GM12878 (cell line): Measurements from ENCODE around the gene WASF2. TPM values are rescaled to one million over a fixed set of nuclear protein-coding genes. Genes with fewer than 3 reads are reported as not detected.

Experiments
- CBX3 ChIP-seq: fragments of 200-600 bp; sonication (generic); IDR thresholded peaks from 2 replicates; pipeline ENCODE4 v1.6.1; 2016; ENCODE audit warnings: low read depth, borderline replicate concordance
- CBX5 ChIP-seq: sonication (generic); IDR thresholded peaks from 2 replicates; pipeline ENCODE4 v1.6.1; 2016; ENCODE audit warnings: low read depth, moderate library complexity, mild to moderate bottlenecking, inconsistent platforms
- CEBPB ChIP-seq, 2 experiments: fragments of 150-350 bp in 1 of 2; IDR thresholded peaks; 2 replicates each; pipeline ENCODE4 v1.6.1; 2012 to 2014; ENCODE audit warnings: low read depth in 2 of 2, low read length in 2 of 2, borderline replicate concordance in 1 of 2, inconsistent platforms in 1 of 2
- CHD2 ChIP-seq: IDR thresholded peaks from 2 replicates; pipeline ENCODE4 v1.6.1; 2011; ENCODE audit warnings: low read depth, low read length, improper control_type of control experiment, borderline replicate concordance
- CTCF ChIP-seq, 3 experiments: IDR thresholded peaks in 2 of 3; conservative IDR thresholded peaks in 1 of 3; 2 replicates each; pipeline ENCODE4 v1.5.1; 2011; ENCODE audit warnings: low read depth in 3 of 3, low read length in 3 of 3, mild to moderate bottlenecking in 3 of 3, control low read depth in 2 of 3, moderate library complexity in 2 of 3, inconsistent platforms in 1 of 3, mixed read lengths in 1 of 3; ENCODE audit not compliant: control insufficient read depth in 2 of 3, insufficient read depth in 1 of 3; ENCODE audit errors: extremely low read depth in 1 of 3
- EED ChIP-seq: sonication (generic); IDR thresholded peaks from 2 replicates; pipeline ENCODE4 v1.6.1; 2016; ENCODE audit warnings: antibody characterized with exemption, low read depth
- HDAC2 ChIP-seq: fragments of 200-600 bp; sonication (generic); IDR thresholded peaks from 2 replicates; pipeline ENCODE4 v1.6.1; 2017
- HSF1 ChIP-seq: fragments of 150-350 bp; IDR thresholded peaks from 2 replicates; pipeline ENCODE4 v1.6.1; 2014; ENCODE audit warnings: mild to moderate bottlenecking, low read depth, low read length
- LARP7 ChIP-seq: fragments of 450-650 bp; IDR thresholded peaks from 2 replicates; pipeline ENCODE4 v1.6.1; 2017; ENCODE audit warnings: mild to moderate bottlenecking
- NFYA ChIP-seq: IDR thresholded peaks from 2 replicates; pipeline ENCODE4 v1.6.1; 2011; ENCODE audit warnings: low read depth, mild to moderate bottlenecking, low read length, improper control_type of control experiment, borderline replicate concordance
- NR2F1 ChIP-seq: fragments of 450-650 bp; conservative IDR thresholded peaks from 2 replicates; pipeline ENCODE4 v1.6.1; 2017; ENCODE audit warnings: mild to moderate bottlenecking
- PAX8 ChIP-seq: fragments of 450-650 bp; IDR thresholded peaks from 2 replicates; pipeline ENCODE4 v1.6.1; 2017; ENCODE audit warnings: mild to moderate bottlenecking, moderate library complexity
- PKNOX1 ChIP-seq: fragments of 450-650 bp; IDR thresholded peaks from 2 replicates; pipeline ENCODE4 v1.6.1; 2016; ENCODE audit warnings: mild to moderate bottlenecking
- RELB ChIP-seq: fragments of 450-650 bp; IDR thresholded peaks from 2 replicates; pipeline ENCODE4 v1.6.1; 2017; ENCODE audit warnings: low read depth, mild to moderate bottlenecking, moderate library complexity
- SIX5 ChIP-seq: IDR thresholded peaks from 2 replicates; pipeline ENCODE4 v1.6.1; 2011; ENCODE audit warnings: mild to moderate bottlenecking, low read depth, low read length, moderate library complexity; ENCODE audit not compliant: severe bottlenecking
- SREBF2 ChIP-seq: IDR thresholded peaks from 2 replicates; pipeline ENCODE4 v1.6.1; 2012; ENCODE audit warnings: mild to moderate bottlenecking, low read length
- STAT3 ChIP-seq: IDR thresholded peaks from 2 replicates; pipeline ENCODE4 v1.6.1; 2011; ENCODE audit warnings: low read depth, low read length, improper control_type of control experiment
- TBL1XR1 ChIP-seq: IDR thresholded peaks from 2 replicates; pipeline ENCODE4 v1.6.1; 2012; ENCODE audit warnings: low read depth, low read length, improper control_type of control experiment
- TCF12 ChIP-seq: IDR thresholded peaks from 2 replicates; pipeline ENCODE4 v1.6.1; 2011; ENCODE audit warnings: low read depth, mild to moderate bottlenecking, low read length
- USF2 ChIP-seq: IDR thresholded peaks from 2 replicates; pipeline ENCODE4 v1.6.1; 2011; ENCODE audit warnings: low read depth, low read length, improper control_type of control experiment, borderline replicate concordance
- ZBED1 ChIP-seq: IDR thresholded peaks from 2 replicates; pipeline ENCODE4 v1.6.1; 2016; ENCODE audit warnings: borderline replicate concordance
- ZNF24 ChIP-seq: fragments of 450-650 bp; IDR thresholded peaks from 2 replicates; pipeline ENCODE4 v1.6.1; 2017; ENCODE audit warnings: antibody characterized with exemption, mild to moderate bottlenecking
- ZZZ3 ChIP-seq: IDR thresholded peaks from 2 replicates; pipeline ENCODE4 v1.6.1; 2011; ENCODE audit warnings: low read depth; ENCODE audit not compliant: control insufficient read depth, insufficient read length
- polyA plus RNA-seq, 11 experiments: library from polyadenylated mRNA; depleted of rRNA in 4 of 11; unstranded in 6 of 11; stranded (reverse) in 5 of 11; fragments of >200 nt; fragmentation: Nextera tagmentation in 4 of 11; fragmentation: Illumina TruSeq in 1 of 11; extraction: Ambion mirVana in 4 of 11; extraction: Trizol in 1 of 11; gene quantifications; 1 replicate in 1 of 11; 2 replicates in 10 of 11; pipeline versions ENCODE4 v1.2.1 to v1.2.3, GENCODE V29; 2011 to 2016; ENCODE audit warnings: inconsistent platforms in 2 of 11, missing spikeins in 2 of 11, low read depth in 1 of 11
- total RNA-seq, 4 experiments: library from RNA; depleted of rRNA in 3 of 4; stranded (reverse); fragments of >200 nt in 3 of 4; fragmentation: Illumina TruSeq in 1 of 4; extraction: Trizol in 1 of 4; gene quantifications; 2 replicates each; pipeline versions ENCODE4 v1.2.1 to v1.2.3, GENCODE V29; 2013 to 2021

Gene WASF2
- total and polyA plus RNA-seq, 10 of the 15 experiments (the other 5 are each of a cell fraction or from before 2014, with no cell fraction given), result 7.0 to 111 (median 37.1) TPM

GRCh38 chr1:27489973-27490741, at the start of gene WASF2 (continued):
- TF ChIP-seq RELB (peak; percentile 97), EED (peak; percentile 45; the same call in 1 of the 2 replicates), TBL1XR1 (no peak), TCF12 (no peak), HSF1 (no peak), ZZZ3 (no peak), PAX8 (no peak), USF2 (no peak; the same call in 1 of the 2 replicates), NFYA (peak; percentile 55), HDAC2 (no peak), CHD2 (peak; percentile 90), NR2F1 (no peak), CTCF (IDR thresholded peaks at IDR 0.05 in 2 of 3, conservative IDR thresholded peaks at IDR 0.05 in 1 of 3; ENCODE audit: control insufficient read depth in 2 of 3, extremely low read depth in 1 of 3, insufficient read depth in 1 of 3, low read depth in 3 of 3, low read length in 3 of 3) (no peak), STAT3 (no peak), SREBF2 (no peak), SIX5 (peak; percentile 53), ZBED1 (no peak), CEBPB (IDR thresholded peaks at IDR 0.05; ENCODE audit: borderline replicate concordance in 1 of 2, low read depth in 2 of 2, low read length in 2 of 2) (no peak), CBX3 (no peak), ZNF24 (no peak), LARP7 (0 out of 2 replicates have a peak, but pooled peaks have one; percentile 5), CBX5 (no peak), PKNOX1 (peak; percentile 97)
